Activated B cell treated with CpG ODN at 0.5 μM for 24 hours (primary cell): ENCODE results near the gene PVALB. TPM values are rescaled to one million over a fixed set of nuclear protein-coding genes. Genes with fewer than 3 reads are reported as not detected.

ENCODE experiments used
- ATAC-seq: fragments of 200-7000 bp; cut with Tn5 transposase; one replicate; pipeline ENCODE4 v1.10.0; 2021; ENCODE audit warnings: low read depth, mild to moderate bottlenecking, moderate library complexity
- CTCF ChIA-PET: fragments of 350-600 bp; sonication (Branson Sonifier 250); formaldehyde crosslinking; loops from one replicate; lab custom pipeline; 2021; ENCODE audit warnings: antibody characterized with exemption; lab: Charles Lee
- POLR2A ChIA-PET: fragments of 350-600 bp; sonication (Branson Sonifier 250); formaldehyde crosslinking; loops from one replicate; lab custom pipeline; 2021; ENCODE audit warnings: antibody characterized with exemption; lab: Charles Lee
- DNase-seq: peaks from one replicate; pipeline ENCODE4 v3.0.0; 2022
- H3K27ac Mint-ChIP-seq: one replicate; pipeline ENCODE4 v1.8.0; 2020; ENCODE audit warnings: mixed read lengths
- H3K27me3 Mint-ChIP-seq: one replicate; pipeline ENCODE4 v1.8.0; 2021; ENCODE audit warnings: mixed read lengths
- H3K36me3 Mint-ChIP-seq: one replicate; pipeline ENCODE4 v1.8.0; 2021; ENCODE audit warnings: low read depth, mixed read lengths
- H3K4me1 Mint-ChIP-seq: one replicate; pipeline ENCODE4 v1.8.0; 2021; ENCODE audit warnings: mixed read lengths
- H3K4me3 Mint-ChIP-seq: one replicate; pipeline ENCODE4 v1.8.0; 2020; ENCODE audit warnings: mild to moderate bottlenecking, mixed read lengths
- H3K9me3 Mint-ChIP-seq: one replicate; pipeline ENCODE4 v1.8.0; 2020; ENCODE audit warnings: mixed read lengths
- intact Hi-C: fragments of 100-400 bp; cut with micrococcal nuclease; formaldehyde crosslinking; loops from one replicate; pipeline ENCODE4 v1.15.1; 2024
- total RNA-seq: library from RNA; stranded (reverse); gene quantifications from 2 replicates; pipeline ENCODE4 v1.2.3, GENCODE V29; 2022
- TF ChIP-seq, protein P1 (sequence below): fragments of 200-600 bp; IDR thresholded peaks from one replicate; pipeline ENCODE4 v1.8.0; 2022; ENCODE audit warnings: antibody characterized with exemption, mild to moderate bottlenecking

Gene PVALB
- total RNA-seq, 1 donor from 2014 or later: not detected

DNA sequence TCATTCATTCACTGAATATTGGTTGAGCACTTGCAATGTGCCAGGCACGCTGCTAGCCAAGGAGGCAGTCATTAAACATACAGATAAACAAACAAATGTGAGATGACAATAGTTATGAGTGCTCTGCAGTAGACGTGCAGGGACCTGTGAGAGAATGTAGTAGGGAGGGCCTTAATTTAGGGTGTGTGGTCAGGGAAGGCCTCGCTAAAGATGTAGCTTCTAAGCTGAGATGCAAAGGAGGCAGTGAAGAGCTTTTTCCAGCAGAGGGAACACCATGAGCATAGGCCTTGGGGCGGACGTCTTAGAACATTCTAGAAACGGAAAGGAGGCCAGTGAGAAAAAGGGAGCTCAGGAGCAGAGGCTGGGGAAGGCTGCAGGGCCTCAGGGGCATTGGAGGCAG is 43.2 kb upstream of the PVALB start:
- Mint-ChIP-seq H3K4me1 (peaks cover 91% of the 10 kb centered on the region), H3K36me3 (peaks cover 18% of the 10 kb centered on the region), H3K27me3 (no peaks in the 10 kb centered on the region), H3K9me3 (no peaks in the 10 kb centered on the region), H3K4me3 (peak overlapping the region; percentile 77), H3K27ac (peak overlapping the region; percentile 95)
- DNase-seq: no peak
- intact Hi-C loops: loop anchor here (2.0 to 5.0 kb wide), 5 partner anchors 15 to 383 kb away; partner anchors contain the start of gene EIF3D
- ChIA-PET POLR2A (interaction anchor here (1.1 to 3.7 kb wide), 9 partner anchors 14 to 383 kb away, joined by 5 to 26 read pairs (median 22); partner anchors contain the start of genes IFT27 and RAC2), CTCF (interaction anchor here (1.2 to 7.3 kb wide), 5 partner anchors 14 to 117 kb away, joined by 3 to 120 read pairs (median 6); partner anchors contain the start of genes CSF2RB and IFT27)
- TF ChIP-seq, protein P1, sequence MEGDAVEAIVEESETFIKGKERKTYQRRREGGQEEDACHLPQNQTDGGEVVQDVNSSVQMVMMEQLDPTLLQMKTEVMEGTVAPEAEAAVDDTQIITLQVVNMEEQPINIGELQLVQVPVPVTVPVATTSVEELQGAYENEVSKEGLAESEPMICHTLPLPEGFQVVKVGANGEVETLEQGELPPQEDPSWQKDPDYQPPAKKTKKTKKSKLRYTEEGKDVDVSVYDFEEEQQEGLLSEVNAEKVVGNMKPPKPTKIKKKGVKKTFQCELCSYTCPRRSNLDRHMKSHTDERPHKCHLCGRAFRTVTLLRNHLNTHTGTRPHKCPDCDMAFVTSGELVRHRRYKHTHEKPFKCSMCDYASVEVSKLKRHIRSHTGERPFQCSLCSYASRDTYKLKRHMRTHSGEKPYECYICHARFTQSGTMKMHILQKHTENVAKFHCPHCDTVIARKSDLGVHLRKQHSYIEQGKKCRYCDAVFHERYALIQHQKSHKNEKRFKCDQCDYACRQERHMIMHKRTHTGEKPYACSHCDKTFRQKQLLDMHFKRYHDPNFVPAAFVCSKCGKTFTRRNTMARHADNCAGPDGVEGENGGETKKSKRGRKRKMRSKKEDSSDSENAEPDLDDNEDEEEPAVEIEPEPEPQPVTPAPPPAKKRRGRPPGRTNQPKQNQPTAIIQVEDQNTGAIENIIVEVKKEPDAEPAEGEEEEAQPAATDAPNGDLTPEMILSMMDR: no peak
- no peak for ATAC-seq

DNA sequence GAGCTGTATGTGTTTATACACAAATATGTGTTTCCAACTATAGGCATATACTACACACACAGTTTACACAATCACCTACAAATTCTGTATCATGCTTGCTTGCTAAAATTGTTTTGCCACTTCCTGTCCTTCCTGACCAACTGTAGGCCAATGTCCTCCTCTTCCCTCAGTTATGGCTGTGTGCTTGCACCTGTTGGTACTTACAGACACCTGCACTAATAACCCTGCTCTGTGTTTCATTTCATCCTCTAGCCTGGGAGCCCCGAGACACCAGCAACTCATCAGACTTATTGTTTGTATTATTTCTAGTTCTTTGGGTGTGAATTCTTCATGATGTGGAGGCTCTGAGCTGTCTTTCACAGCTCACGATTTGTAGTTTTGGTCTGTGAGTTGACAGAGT is 42.1 kb upstream of the PVALB start:
- H3K27me3 Mint-ChIP-seq: no peaks in the 10 kb centered on the region
- H3K36me3 Mint-ChIP-seq: peaks cover 7% of the 10 kb centered on the region
- ChIA-PET CTCF (interaction anchor here (1.8 to 7.3 kb wide), 3 partner anchors 77 to 118 kb away, joined by 6 to 120 read pairs (median 13); partner anchors contain the start of gene IFT27), POLR2A (interaction anchor here (1.1 to 3.7 kb wide), 4 partner anchors 15 to 118 kb away, joined by 5 to 26 read pairs (median 14); partner anchors contain the start of gene IFT27)
- no peaks in the 10 kb centered on the region for H3K9me3 Mint-ChIP-seq
- TF ChIP-seq, protein P1: no peak
- no peak for DNase-seq
- H3K4me3 Mint-ChIP-seq: no peak overlapping the region
- ATAC-seq: no peak
- peaks cover 80% of the 10 kb centered on the region for H3K4me1 Mint-ChIP-seq
- intact Hi-C loops: no loop called here
- peak overlapping the region; percentile 95 for H3K27ac Mint-ChIP-seq

DNA sequence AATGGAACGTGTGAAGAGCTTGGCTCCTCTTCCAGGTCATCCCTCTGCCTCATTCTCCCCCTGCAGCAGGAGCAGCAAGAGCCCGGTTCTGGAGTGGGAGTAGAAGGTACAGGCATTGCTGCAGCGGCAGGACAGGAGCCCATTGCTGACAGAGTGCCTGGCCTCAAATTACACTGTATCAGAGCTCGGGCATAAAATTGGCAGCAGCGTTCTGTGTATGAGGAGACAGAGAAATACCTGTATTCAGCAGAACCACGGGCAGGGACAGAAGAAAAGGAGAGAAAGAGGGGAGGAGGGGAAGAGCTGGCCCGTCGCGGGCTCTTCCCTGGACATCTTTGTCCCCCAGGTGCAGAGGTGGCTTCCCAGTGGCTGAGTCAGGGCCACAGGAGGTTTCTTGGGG is 41.3 kb upstream of the PVALB start:
- intact Hi-C loops: no loop called here
- DNase-seq: no peak
- TF ChIP-seq, protein P1: no peak
- ATAC-seq: no peak
- ChIA-PET CTCF (interaction anchor here (1.5 to 7.3 kb wide), 3 partner anchors 15 to 119 kb away, joined by 4 to 120 read pairs (median 53); no protein-coding TSS in a partner anchor), POLR2A (interaction anchor here (0.6 to 1.4 kb wide), 2 partner anchors 73 to 112 kb away, joined by 5 to 6 read pairs; no protein-coding TSS in a partner anchor)
- Mint-ChIP-seq H3K27ac (peak overlapping the region; percentile 60), H3K4me1 (peaks cover 81% of the 10 kb centered on the region), H3K4me3 (no peak overlapping the region), H3K36me3 (peaks cover 1% of the 10 kb centered on the region), H3K27me3 (no peaks in the 10 kb centered on the region), H3K9me3 (no peaks in the 10 kb centered on the region)

DNA sequence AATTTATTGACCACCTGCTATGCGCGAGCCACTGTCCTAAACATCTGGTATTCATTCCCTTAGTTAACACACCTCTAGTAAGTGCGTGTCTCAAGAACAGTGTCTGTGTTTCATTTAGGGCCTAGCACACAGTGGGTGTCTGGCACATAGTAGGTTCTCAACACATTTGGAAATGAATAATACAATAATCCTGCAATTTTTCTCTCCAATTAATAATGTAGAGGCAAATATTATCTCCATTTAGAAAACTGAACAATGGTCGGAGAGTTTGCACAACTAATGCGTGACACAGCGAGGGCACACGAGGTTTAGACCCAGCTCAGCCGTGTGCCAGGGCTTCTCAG is 39.9 kb upstream of the PVALB start:
- ChIA-PET CTCF (interaction anchor here (0.9 to 7.3 kb wide), 27 partner anchors 9 to 305 kb away, joined by 3 to 120 read pairs (median 5); partner anchors contain the start of genes CSF2RB and IFT27), POLR2A (interaction anchor here (0.6 to 1.7 kb wide), 9 partner anchors 10 to 195 kb away, joined by 3 to 15 read pairs (median 4); partner anchors contain the start of genes CSF2RB and KCTD17)
- intact Hi-C loops: loop anchor here (1.0 to 2.0 kb wide), 8 partner anchors 57 to 310 kb away; partner anchors contain the start of genes CSF2RB and IFT27
- H3K36me3 Mint-ChIP-seq: no peaks in the 10 kb centered on the region
- TF ChIP-seq, protein P1: no peak
- H3K4me3 Mint-ChIP-seq: no peak overlapping the region
- peaks cover 69% of the 10 kb centered on the region for H3K4me1 Mint-ChIP-seq
- H3K27ac Mint-ChIP-seq: peak overlapping the region; percentile 91
- no peak for DNase-seq
- no peaks in the 10 kb centered on the region for H3K9me3 Mint-ChIP-seq
- no peak for ATAC-seq
- no peaks in the 10 kb centered on the region for H3K27me3 Mint-ChIP-seq

DNA sequence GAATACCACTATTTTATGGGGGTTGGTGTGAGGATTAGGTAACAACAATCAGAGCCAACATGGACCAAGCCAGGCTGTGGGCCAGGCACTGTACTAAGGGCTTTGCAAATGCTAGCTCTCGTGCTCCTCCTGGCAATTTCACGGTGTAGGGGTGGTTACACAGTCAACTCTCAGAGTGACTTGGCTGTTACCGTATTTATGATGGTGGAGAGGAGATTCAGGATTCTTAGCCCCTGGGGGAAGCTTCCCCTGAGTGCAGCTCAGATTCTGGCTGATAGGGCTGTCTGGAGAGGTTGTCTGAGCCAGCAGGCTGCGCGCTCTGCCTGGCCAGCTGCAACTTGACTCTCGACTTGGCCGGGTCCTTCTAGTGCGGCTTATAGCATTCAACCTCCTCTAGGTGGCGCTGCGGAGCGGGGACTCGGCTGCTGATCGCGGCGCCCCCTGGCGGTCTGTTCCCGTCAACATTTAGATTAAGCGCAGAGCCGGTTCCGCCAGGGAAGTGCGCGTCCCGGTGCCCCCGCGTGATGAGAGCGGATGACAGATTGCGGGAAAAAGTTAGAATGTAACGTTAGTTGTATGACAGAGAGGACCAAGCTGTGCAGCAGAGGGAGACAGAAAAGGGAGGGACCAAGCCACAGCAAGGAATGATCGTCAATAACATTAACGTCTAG is 39.4 kb upstream of the PVALB start:
- DNase-seq (peak; percentile 96), ATAC-seq (peak; percentile 39)
- Mint-ChIP-seq H3K4me3 (peak overlapping the region; percentile 69), H3K4me1 (peaks cover 64% of the 10 kb centered on the region), H3K27ac (peak overlapping the region; percentile 91), H3K9me3 (no peaks in the 10 kb centered on the region), H3K36me3 (no peaks in the 10 kb centered on the region), H3K27me3 (no peaks in the 10 kb centered on the region)
- intact Hi-C loops: loop anchor here (1.0 to 2.0 kb wide), 8 partner anchors 57 to 310 kb away; partner anchors contain the start of genes CSF2RB and IFT27
- POLR2A ChIA-PET: interaction anchor here (0.6 to 1.7 kb wide), 8 partner anchors 9 to 196 kb away, joined by 4 to 15 read pairs (median 4); partner anchors contain the start of gene KCTD17
- CTCF ChIA-PET: interaction anchor here (0.6 to 7.3 kb wide), 50 partner anchors 9 to 341 kb away, joined by 3 to 120 read pairs (median 4); partner anchors contain the start of genes CSF2RB and IFT27
- TF ChIP-seq, protein P1: peak; percentile 100
